ENCODE data around the gene ZGPAT. TPM values are rescaled to one million over a fixed set of nuclear protein-coding genes. Genes with fewer than 3 reads are reported as not detected.
A peak's percentile ranks its signal among the peaks of the same experiment; 100 is the strongest.

ZGPAT gene
- total RNA-seq, 1 experiment from 2014 or later: 35.8 TPM

- Histone ChIP-seq H3K27me3 (ENCODE audit: control insufficient read depth, insufficient read depth, low read length) (no peaks in the 10 kb centered on the region), H3K36me3 (ENCODE audit: control insufficient read depth, insufficient read depth, low read length) (peaks cover 4% of the 10 kb centered on the region; the same call in 1 of the 2 replicates), H3K27ac (ENCODE audit: low read length) (peak overlapping the region; percentile 77), H3K4me1 (ENCODE audit: control insufficient read depth, insufficient read depth, low read length) (peaks cover 67% of the 10 kb centered on the region), H3K9me3 (ENCODE audit: control insufficient read depth, insufficient read depth, low read depth, low read length) (no peaks in the 10 kb centered on the region), H3K4me3 (ENCODE audit: low read depth in 2 of 2, low read length in 2 of 2) (no peak overlapping the region)
- ATAC-seq (no peak), DNase-seq (ENCODE audit: low read depth, low spot score) (no peak)
- ChIA-PET CTCF (interaction anchor here (0.6 kb wide), 1 partner anchor 199 kb away, joined by 8 read pairs; no protein-coding TSS in a partner anchor), POLR2A (no interaction called here)
- TF ChIP-seq POLR2AphosphoS5 (IDR thresholded peaks at IDR 0.05; ENCODE audit: low read depth, low read length) (no peak), SIN3A (IDR thresholded peaks at IDR 0.05; ENCODE audit: borderline replicate concordance, insufficient read depth, low read depth, low read length) (no peak), TCF7L2 (IDR thresholded peaks at IDR 0.05; ENCODE audit: low read depth, low read length) (no peak)
- TF ChIP-seq, protein P1, sequence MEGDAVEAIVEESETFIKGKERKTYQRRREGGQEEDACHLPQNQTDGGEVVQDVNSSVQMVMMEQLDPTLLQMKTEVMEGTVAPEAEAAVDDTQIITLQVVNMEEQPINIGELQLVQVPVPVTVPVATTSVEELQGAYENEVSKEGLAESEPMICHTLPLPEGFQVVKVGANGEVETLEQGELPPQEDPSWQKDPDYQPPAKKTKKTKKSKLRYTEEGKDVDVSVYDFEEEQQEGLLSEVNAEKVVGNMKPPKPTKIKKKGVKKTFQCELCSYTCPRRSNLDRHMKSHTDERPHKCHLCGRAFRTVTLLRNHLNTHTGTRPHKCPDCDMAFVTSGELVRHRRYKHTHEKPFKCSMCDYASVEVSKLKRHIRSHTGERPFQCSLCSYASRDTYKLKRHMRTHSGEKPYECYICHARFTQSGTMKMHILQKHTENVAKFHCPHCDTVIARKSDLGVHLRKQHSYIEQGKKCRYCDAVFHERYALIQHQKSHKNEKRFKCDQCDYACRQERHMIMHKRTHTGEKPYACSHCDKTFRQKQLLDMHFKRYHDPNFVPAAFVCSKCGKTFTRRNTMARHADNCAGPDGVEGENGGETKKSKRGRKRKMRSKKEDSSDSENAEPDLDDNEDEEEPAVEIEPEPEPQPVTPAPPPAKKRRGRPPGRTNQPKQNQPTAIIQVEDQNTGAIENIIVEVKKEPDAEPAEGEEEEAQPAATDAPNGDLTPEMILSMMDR (IDR thresholded peaks at IDR 0.05): no peak
- TF ChIP-seq, protein P2, sequence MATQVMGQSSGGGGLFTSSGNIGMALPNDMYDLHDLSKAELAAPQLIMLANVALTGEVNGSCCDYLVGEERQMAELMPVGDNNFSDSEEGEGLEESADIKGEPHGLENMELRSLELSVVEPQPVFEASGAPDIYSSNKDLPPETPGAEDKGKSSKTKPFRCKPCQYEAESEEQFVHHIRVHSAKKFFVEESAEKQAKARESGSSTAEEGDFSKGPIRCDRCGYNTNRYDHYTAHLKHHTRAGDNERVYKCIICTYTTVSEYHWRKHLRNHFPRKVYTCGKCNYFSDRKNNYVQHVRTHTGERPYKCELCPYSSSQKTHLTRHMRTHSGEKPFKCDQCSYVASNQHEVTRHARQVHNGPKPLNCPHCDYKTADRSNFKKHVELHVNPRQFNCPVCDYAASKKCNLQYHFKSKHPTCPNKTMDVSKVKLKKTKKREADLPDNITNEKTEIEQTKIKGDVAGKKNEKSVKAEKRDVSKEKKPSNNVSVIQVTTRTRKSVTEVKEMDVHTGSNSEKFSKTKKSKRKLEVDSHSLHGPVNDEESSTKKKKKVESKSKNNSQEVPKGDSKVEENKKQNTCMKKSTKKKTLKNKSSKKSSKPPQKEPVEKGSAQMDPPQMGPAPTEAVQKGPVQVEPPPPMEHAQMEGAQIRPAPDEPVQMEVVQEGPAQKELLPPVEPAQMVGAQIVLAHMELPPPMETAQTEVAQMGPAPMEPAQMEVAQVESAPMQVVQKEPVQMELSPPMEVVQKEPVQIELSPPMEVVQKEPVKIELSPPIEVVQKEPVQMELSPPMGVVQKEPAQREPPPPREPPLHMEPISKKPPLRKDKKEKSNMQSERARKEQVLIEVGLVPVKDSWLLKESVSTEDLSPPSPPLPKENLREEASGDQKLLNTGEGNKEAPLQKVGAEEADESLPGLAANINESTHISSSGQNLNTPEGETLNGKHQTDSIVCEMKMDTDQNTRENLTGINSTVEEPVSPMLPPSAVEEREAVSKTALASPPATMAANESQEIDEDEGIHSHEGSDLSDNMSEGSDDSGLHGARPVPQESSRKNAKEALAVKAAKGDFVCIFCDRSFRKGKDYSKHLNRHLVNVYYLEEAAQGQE (IDR thresholded peaks at IDR 0.05; ENCODE audit: insufficient read depth in 1 of 2, low read depth in 2 of 2, low read length in 1 of 2): no peak
- intact Hi-C loops (cut with micrococcal nuclease; ENCODE audit: unreplicated experiment) (no loop called here), in situ Hi-C loops (cut with HindIII; ENCODE audit: low pct_unique_long_range_greater_than_20kb, low sequenced_read_pairs) (no loop called here)
- no TSS peak for BruUV-seq (replicated peaks)
Observed at GRCh38 chr20:63701051-63701328, 6.8 kb upstream of the ZGPAT start.

GRCh38 chr20:63701329-63702035, 6.4 kb upstream of the ZGPAT start:
- intact Hi-C loops (cut with micrococcal nuclease; ENCODE audit: unreplicated experiment) (no loop called here), in situ Hi-C loops (cut with HindIII; ENCODE audit: low pct_unique_long_range_greater_than_20kb, low sequenced_read_pairs) (no loop called here)
- no TSS peak for BruUV-seq (replicated peaks)
- Histone ChIP-seq H3K36me3 (ENCODE audit: control insufficient read depth, insufficient read depth, low read length) (peaks cover 8% of the 10 kb centered on the region; the same call in 1 of the 2 replicates), H3K4me1 (ENCODE audit: control insufficient read depth, insufficient read depth, low read length) (peaks cover 69% of the 10 kb centered on the region), H3K27ac (ENCODE audit: low read length) (peak overlapping the region; percentile 77), H3K9me3 (ENCODE audit: control insufficient read depth, insufficient read depth, low read depth, low read length) (no peaks in the 10 kb centered on the region), H3K4me3 (ENCODE audit: low read depth in 2 of 2, low read length in 2 of 2) (no peak overlapping the region), H3K27me3 (ENCODE audit: control insufficient read depth, insufficient read depth, low read length) (no peaks in the 10 kb centered on the region)
- ATAC-seq: peak; percentile 19
- CTCF ChIA-PET: interaction anchor here (0.6 kb wide), 1 partner anchor 199 kb away, joined by 8 read pairs; no protein-coding TSS in a partner anchor
- TF ChIP-seq SIN3A (IDR thresholded peaks at IDR 0.05; ENCODE audit: borderline replicate concordance, insufficient read depth, low read depth, low read length): no peak
- no peak for TF ChIP-seq POLR2AphosphoS5 (IDR thresholded peaks at IDR 0.05; ENCODE audit: low read depth, low read length)
- no peak for TF ChIP-seq TCF7L2 (IDR thresholded peaks at IDR 0.05; ENCODE audit: low read depth, low read length)
- TF ChIP-seq, protein P1 (IDR thresholded peaks at IDR 0.05): no peak
- TF ChIP-seq, protein P2 (IDR thresholded peaks at IDR 0.05; ENCODE audit: insufficient read depth in 1 of 2, low read depth in 2 of 2, low read length in 1 of 2): no peak
- POLR2A ChIA-PET: no interaction called here
- DNase-seq (ENCODE audit: low read depth, low spot score): no peak

Data from Panc1 (cell line).